Prostate gland (tissue), 2 donors: ENCODE measurements around the gene ADIPOR2.

Experiments used
- POLR2AphosphoS5 ChIP-seq: sonication (generic); formaldehyde crosslinking; IDR thresholded peaks from one replicate; pipeline ENCODE4 v1.6.1; 2017; ENCODE audit warnings: antibody characterized with exemption
- TF ChIP-seq, protein P1 (sequence below), 4 experiments: fragments of 200-600 bp in 2 of 4; fragments of 450-650 bp in 2 of 4; sonication (generic) in 2 of 4; IDR thresholded peaks; 1 replicate in 3 of 4; 2 replicates in 1 of 4; pipeline ENCODE4 v1.5.1; 2016 to 2019; ENCODE audit warnings: antibody characterized with exemption in 4 of 4, mild to moderate bottlenecking in 2 of 4, moderate library complexity in 2 of 4

DNA sequence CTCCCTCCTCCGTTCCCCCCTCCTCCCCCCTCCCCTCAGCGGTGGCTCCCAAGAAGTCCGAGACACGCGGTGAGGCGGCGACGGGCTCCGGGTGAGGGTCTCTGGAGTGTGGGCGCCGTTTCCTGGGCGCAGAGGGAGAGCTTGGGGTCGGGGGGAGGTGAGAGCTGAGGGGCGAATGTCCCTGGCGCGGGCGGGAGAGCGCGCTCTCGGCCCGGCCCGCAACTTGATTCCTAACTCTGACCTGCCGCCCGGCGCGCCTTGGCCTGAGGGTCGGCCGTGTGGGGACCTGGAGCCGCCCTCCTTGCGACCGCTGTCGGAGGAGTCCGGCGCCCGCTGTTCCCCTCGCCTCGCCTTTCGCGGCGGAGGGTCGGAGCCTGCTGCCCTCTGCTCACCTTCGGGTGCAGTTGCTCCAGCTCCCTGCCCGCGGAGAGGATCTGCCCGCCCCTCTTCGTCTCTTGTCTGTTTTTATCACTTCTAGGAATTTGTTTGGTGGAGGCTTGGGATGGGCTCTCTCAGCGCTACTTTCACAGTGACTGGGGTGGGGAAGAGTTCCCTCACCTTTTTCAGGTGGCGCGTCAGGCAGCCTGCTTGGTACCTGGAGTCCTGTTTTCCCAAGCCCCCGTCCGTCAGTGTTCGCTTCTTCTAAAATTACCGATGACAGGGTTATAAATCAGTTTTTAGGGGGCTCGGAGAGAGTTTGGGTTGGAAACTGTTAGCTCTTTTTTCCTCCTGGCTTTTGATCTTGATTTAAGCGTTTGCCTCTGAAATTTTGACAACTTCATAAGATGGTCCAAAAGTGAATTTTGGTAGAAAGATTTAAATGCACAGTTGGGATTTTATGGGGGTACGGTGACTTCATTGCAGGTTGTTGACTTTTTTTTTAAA is 495 bp downstream of the ADIPOR2 start:
- TF ChIP-seq, protein P1, sequence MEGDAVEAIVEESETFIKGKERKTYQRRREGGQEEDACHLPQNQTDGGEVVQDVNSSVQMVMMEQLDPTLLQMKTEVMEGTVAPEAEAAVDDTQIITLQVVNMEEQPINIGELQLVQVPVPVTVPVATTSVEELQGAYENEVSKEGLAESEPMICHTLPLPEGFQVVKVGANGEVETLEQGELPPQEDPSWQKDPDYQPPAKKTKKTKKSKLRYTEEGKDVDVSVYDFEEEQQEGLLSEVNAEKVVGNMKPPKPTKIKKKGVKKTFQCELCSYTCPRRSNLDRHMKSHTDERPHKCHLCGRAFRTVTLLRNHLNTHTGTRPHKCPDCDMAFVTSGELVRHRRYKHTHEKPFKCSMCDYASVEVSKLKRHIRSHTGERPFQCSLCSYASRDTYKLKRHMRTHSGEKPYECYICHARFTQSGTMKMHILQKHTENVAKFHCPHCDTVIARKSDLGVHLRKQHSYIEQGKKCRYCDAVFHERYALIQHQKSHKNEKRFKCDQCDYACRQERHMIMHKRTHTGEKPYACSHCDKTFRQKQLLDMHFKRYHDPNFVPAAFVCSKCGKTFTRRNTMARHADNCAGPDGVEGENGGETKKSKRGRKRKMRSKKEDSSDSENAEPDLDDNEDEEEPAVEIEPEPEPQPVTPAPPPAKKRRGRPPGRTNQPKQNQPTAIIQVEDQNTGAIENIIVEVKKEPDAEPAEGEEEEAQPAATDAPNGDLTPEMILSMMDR (IDR thresholded peaks at IDR 0.05), result no peak
- TF ChIP-seq POLR2AphosphoS5, result no peak
